Stimulated activated CD4-positive, alpha-beta T cell treated with anti-CD3 and anti-CD28 coated beads, TNF-alpha, amount 100 ng/mL, for 48 hours (primary cell): ENCODE measurements around the gene ZKSCAN4.

Experiments used
- DNase-seq, 3 donors: peaks; one replicate each; pipeline ENCODE4 v3.0.0-alpha.2; 2020; ENCODE audit warnings: low read depth in 3 of 3

ZKSCAN4 gene

DNA sequence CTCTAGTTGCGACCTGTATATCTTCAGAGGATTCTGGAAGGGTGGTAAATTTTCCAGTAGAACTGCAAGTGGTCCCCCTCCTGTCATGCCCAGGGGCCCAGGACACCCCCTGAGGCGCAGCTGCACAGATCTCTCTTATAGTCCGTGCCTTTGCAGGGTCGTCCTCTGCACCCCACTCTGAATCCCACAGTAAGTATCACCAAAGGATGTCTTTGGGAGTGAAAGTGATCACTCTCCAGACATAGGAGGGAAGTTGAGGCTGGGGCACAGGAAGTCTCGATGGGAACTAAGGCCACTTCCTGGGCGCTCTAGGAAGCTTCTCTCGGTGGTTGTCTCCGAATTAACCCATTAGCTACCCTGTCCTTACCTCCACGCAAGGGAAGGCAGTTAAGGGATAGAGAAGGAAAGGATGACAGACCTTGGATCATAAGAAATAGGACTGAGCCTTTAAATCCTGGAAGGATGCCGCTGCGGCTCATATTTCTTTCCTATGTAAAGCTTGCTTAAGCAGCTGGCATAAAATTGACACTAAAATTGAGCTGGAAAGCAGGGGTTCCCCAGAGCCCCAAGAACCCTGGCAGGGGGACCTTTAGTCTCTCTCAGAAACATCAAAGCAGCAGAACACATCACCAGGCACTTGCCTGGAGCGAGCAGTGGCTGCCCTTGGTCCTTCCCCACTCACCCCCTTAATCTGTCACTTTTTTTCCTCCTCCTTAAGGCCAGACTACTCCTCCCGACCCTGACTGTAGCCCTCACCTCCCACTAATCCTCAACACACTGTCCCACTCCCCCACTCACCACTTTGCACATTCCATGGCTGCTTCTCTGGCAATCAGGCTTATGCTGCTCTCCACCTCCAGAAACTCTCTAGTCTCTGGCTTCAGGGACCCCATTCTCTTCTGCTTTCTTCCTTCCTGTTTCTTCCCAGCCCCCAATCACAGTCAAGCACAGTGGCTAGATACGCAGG lies at the start of gene ZKSCAN4:
ZKSCAN4 (minus strand) TSS at position 261 of the 967 bp plus-strand sequence. CDS start 289 bp downstream, outside the sequence.
- peak; percentile 58 to 76 (median 59) for DNase-seq

DNA sequence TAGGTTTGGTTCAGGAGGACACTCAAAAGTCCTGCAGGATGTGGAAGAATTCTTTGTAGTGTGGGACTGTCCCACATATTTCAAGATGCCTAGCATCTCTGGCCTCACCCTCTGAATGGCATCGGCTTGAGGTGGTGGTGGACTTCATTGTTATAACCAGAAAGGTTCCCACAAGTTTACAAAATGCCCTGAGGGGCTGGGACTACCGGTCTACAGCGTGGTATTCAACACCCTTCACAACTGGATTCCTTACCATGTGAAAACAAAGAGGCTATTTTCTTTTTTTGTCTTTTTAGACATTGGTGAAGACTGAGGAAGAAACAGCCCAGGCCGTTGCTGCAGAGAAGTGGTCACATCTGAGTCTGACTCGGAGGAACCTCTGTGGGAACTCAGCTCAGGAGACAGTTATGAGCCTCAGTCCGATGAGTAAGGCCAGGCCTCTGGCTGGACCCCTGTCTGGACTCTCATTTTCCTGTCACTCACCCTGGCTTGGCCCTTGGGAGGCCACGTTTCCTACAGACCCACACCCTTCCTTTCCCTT lies 44.5 kb upstream of the ZKSCAN4 start:
- no peak for DNase-seq

DNA sequence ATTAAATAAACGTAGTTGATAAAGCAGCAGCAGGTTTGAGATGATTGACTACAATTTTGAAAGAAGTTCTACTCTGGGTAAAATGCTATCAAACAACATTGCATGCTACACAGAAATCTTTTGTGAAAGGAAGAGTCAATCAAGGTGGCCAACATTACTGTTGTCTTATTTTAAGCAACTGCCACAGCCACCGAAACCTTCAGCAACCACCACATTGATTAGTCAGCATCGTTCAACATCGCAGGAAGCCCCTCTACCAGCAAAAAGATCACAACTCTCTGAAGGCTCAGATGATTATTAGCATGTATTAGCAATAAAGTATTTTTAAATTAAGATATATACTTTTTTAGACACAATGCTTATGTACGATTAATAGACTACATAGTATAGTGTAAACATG lies 43.3 kb upstream of the ZKSCAN4 start:
- no peak for DNase-seq

DNA sequence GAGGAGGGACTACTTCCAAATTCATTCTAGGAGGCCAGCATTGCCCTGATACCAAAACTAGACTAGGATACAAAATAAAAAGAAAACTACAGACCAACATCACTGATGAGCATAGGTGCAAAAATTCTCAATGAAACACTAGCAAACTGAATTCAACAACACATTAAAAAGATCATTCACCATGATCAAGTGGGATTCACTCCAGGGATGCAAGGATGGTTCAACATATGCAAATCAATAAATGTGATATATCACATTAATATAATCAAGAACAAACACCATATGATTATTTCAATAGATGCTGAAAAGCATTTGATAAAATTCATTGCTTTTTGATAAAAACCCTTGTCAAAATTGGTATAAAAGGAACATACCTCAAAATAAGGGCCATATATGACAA lies 39.5 kb upstream of the ZKSCAN4 start:
- DNase-seq: no peak

GRCh38 chr6:28282926-28283325 lies 30.9 kb upstream of the ZKSCAN4 start:
- DNase-seq: no peak

DNA sequence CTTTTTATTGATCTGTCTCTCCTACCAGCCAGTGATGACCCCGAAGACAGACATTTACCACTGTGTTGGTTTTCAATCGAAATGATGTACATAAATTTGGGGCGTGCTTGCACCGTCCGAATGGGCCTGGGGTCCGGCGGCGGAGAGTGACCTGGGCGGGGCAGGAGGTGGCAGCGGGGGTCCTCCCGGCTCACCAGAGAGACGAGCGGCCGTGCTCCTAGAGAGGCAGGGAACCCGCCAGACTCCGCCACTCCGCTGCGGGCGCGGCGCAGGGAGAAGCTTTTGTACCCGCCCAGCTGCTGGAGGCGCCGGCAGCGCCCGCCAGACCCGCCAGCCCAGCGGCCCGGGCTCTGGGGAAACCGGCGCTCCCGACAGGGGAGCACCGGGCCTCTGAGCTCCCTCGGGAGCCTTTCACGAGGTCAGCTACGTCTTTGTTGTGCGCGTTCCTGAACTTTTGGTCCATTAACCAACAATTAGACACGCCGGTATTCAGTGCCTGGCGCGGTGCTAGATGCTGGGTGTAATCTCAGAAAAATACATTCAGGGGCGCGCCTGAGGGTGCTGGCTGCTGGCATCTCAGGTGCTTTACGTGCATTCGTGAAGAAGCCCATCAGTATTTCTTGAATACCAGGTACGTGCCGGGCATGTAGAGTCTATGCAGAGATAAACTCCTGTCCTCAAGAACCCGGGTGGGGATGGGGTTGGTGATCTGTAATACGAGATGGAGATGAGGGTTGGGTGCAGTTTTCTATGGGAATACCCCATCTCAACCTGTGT lies 29.4 kb upstream of the ZKSCAN4 start, which contains the start of gene PGBD1:
PGBD1 (plus strand) TSS at position 285 of the 777 bp plus-strand sequence. CDS start 2,242 bp downstream, outside the sequence.
- peak; percentile 23 to 41 (median 40) for DNase-seq

DNA sequence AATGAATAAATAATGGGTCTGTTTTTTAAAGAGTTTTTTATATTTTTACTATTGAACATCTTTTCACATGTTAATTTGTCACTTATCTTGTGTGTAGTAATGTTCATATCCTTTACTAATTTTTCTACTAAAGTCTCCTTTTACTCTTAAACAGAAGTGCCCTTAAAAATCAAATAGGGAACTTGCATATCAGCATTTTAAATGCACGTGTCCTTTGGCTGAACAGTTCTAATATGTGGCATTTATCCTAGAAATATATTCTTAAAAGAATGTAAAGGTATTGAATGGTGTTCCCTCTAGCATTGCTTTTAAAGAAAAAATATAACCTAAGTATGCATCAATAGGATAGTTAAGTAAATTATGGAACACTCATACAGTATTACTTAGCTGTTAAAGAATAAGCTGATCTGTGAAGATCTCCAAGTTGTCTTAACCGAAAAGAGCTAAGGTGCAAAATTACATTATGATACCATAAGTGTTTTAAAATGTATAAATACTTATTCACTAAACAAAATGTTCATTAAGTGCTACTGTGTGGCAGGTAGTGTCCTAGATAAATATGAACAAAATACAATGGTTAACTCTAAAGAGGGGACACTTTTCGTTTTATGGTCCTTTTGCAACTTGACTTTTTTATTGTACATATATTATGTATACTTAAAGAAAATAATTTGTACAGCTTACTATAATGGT lies 28.7 kb upstream of the ZKSCAN4 start:
- no peak for DNase-seq

DNA sequence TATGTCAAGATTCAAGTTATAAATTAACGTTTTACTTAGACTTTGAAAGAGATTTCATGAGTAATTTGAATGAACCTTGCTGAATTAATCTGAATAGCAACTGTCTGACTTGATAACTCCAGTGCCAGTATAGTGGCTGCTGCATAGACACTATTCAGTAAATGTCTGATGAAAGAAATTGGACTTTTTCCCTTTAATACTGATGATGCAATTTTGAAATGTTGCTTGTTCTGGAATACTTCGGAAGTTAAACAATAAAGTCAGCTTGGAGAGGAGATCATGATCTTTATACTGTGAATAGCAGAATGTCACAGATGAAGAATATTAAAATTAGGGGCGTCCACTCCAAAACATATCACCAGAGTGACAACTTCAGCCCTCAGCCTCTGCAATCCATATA lies 25.7 kb upstream of the ZKSCAN4 start:
- no peak for DNase-seq

DNA sequence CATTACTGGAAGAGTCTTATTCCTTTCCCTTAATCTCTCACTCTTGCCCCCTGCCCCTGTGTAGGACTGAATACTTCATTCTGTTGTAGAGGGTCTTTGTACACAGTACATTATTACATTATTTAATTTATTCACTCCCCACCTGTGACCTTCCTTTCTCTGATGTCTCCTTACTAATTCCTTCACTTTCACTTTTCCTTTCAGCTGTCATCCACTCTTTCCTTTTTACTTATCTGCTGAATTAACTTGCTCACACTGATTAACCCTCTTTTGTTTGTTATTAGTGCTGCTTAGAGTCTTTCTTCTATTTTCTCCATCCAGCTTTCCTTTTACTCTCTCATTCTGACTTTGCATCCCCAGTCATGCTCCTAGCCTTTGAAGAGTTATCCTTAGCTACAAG lies 22.8 kb upstream of the ZKSCAN4 start:
- no peak for DNase-seq

GRCh38 chr6:28269492-28269891 lies 17.4 kb upstream of the ZKSCAN4 start:
- DNase-seq: no peak

DNA sequence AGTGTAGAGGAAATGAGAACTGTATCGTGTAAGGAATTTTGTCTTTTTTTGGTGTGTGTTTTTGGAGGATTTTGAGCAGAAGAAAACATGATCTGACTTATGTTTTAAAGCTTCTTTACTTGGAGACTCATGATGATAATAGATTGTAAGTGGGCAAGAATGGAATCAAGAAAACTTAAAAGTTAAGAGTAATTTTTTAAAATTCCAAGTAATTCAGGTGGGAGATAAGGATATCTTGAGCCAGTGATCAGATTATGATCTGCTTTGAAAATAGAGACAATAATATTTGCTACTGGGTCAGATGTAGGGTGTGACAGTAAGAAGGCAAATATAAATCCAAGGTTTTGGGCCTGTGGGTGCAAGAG lies 15.6 kb upstream of the ZKSCAN4 start:
- no peak for DNase-seq

GRCh38 chr6:28266962-28267694 lies 15.1 kb upstream of the ZKSCAN4 start, which contains the start of gene ZSCAN26:
ZSCAN26 (plus strand) TSS chr6:28267143; CDS start chr6:28271920, 4,777 bp downstream.
- peak; percentile 55 to 78 (median 70) for DNase-seq

GRCh38 chr6:28266563-28266961 lies 14.5 kb upstream of the ZKSCAN4 start:
- no peak for DNase-seq

DNA sequence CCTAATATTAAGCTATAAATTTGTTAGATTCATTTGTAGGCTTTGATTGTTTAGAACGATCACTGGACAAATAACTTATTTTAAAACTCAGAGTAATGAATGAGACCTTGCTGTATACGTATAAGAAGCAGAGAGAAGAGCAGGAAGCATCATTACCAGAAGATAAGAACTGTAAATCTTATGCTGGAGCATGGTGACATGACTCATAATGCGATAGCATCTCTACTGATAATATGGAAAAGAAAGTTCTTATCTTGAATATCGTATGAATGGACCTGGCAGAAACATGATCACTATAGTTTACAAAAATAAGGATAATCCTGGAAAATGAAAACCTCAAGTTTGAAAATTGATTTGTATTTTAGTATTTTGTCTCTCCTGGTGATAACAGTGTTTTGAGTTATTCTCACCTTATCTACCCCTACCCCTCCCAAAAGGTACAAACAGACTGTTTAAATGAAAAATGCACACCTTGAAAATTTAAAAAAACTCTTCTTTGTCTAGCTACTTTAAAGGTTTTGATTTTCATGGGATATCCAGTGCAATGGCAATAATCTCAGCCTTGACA lies 12.8 kb upstream of the ZKSCAN4 start:
- DNase-seq: no peak

DNA sequence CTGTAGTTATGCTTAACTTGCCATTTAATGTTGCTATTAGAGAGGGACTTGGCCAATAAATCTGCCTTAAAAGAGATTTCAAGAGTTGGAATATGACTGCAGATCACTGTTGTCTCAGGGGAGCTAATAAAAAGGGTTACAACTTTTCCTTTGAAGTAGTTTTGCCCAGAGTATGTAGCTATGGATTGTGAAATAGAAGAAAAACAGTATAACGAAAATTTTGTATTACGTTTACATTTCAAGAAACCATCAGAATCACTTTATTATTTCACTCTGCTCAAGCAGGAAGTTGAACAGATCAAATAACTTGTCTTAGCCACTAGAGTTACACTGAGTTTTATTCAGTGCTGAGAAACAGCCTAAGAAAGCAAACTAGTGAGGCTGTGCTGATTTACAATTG lies 11.9 kb upstream of the ZKSCAN4 start:
- DNase-seq: no peak

- DNase-seq: peak; percentile 17 to 61 (median 50)
These were observed 7.1 kb upstream of the ZKSCAN4 start, which contains the start of gene NKAPL for GRCh38 chr6:28258877-28259777. NKAPL (plus strand) TSS chr6:28259297; CDS start chr6:28259372, 75 bp downstream.

- DNase-seq: no peak
These were observed 5.0 kb upstream of the ZKSCAN4 start for GRCh38 chr6:28257042-28257441.

DNA sequence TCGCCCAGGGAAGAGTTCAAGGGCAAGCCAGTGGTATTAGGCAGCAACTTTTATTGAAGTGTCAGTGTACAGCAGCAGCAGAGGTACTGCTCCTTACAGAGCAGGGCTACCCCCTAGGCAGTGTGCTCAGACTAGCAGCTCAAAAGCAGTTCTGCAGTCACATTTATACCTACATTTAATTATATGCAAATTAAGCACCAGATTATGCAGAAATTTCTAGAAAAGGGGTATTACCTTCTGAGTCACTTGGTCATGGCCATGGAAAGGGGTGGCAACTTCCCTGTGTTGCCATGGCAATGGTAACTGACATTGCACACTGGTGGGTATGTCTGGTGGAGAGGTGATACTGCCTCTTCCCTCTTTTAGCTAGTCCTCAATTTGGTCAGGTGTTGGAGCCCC lies 2.1 kb upstream of the ZKSCAN4 start:
- DNase-seq: no peak

- peak in 1 of 3 donors; percentile 18 for DNase-seq
These were observed 434 bp downstream of the ZKSCAN4 start for GRCh38 chr6:28251661-28252008.
